Keratinocyte (primary cell): ENCODE data around the gene TCF7L2. TPM values are rescaled to one million over a fixed set of nuclear protein-coding genes. Genes with fewer than 3 reads are reported as not detected.

Source experiments
- DNase-seq: peaks from one replicate; pipeline ENCODE4 v3.0.0-alpha.2; 2011; ENCODE audit warnings: low read depth, missing footprints, low spot score
- FAIRE-seq: peaks from 2 replicates; lab custom pipeline; 2011; peaks lifted over from hg19 to GRCh38; lab: Jason Lieb, UNC
- H2AFZ ChIP-seq: 2 replicates; pipeline ENCODE4 v1.6.0; 2012; ENCODE audit warnings: low read length, control low read depth, inconsistent platforms; ENCODE audit not compliant: control insufficient read depth
- H3K27ac ChIP-seq: 2 replicates; pipeline ENCODE4 v1.5.1; 2011; ENCODE audit warnings: low read length; ENCODE audit not compliant: control insufficient read depth, insufficient read depth
- H3K27me3 ChIP-seq: 3 replicates; pipeline ENCODE4 v1.6.0; 2011; ENCODE audit warnings: low read length; ENCODE audit not compliant: control insufficient read depth, insufficient read depth; ENCODE audit errors: extremely low read depth
- H3K36me3 ChIP-seq, 2 experiments: 2 replicates in 1 of 2; 3 replicates in 1 of 2; pipeline ENCODE4 v1.5.1; 2011; ENCODE audit warnings: low read length in 2 of 2, mild to moderate bottlenecking in 1 of 2; ENCODE audit not compliant: control insufficient read depth in 2 of 2, insufficient read depth in 2 of 2; ENCODE audit errors: extremely low read depth in 1 of 2
- H3K4me1 ChIP-seq: 3 replicates; pipeline ENCODE4 v1.5.1; 2011; ENCODE audit warnings: low read length; ENCODE audit not compliant: control insufficient read depth, insufficient read depth; ENCODE audit errors: extremely low read depth
- H3K4me2 ChIP-seq: 3 replicates; pipeline ENCODE4 v1.6.0; 2011; ENCODE audit warnings: low read depth, low read length; ENCODE audit not compliant: control insufficient read depth, insufficient read depth; ENCODE audit errors: extremely low read depth
- H3K4me3 ChIP-seq, 3 experiments: fragments of 200-600 bp in 1 of 3; sonication (generic) in 1 of 3; 2 replicates in 2 of 3; 3 replicates in 1 of 3; pipeline ENCODE4 v1.5.1; 2011 to 2016; ENCODE audit warnings: low read length in 3 of 3, mild to moderate bottlenecking in 3 of 3, control low read depth in 2 of 3, inconsistent platforms in 1 of 3, low read depth in 1 of 3, mixed read lengths in 1 of 3, mixed run types in 1 of 3, moderate library complexity in 1 of 3; ENCODE audit not compliant: control insufficient read depth in 2 of 3, insufficient read depth in 2 of 3; ENCODE audit errors: extremely low read depth in 1 of 3
- H3K79me2 ChIP-seq: 2 replicates; pipeline ENCODE4 v1.6.0; 2012; ENCODE audit warnings: low read length; ENCODE audit not compliant: control insufficient read depth, insufficient read depth
- H3K9ac ChIP-seq: 3 replicates; pipeline ENCODE4 v1.6.0; 2011; ENCODE audit warnings: low read length; ENCODE audit not compliant: control insufficient read depth, insufficient read depth; ENCODE audit errors: extremely low read depth
- H3K9me1 ChIP-seq: 3 replicates; pipeline ENCODE4 v1.6.0; 2011; ENCODE audit warnings: low read length; ENCODE audit not compliant: control insufficient read depth, insufficient read depth; ENCODE audit errors: extremely low read depth
- H3K9me3 ChIP-seq: 2 replicates; pipeline ENCODE4 v1.5.1; 2012; ENCODE audit warnings: low read depth, low read length; ENCODE audit not compliant: control insufficient read depth
- H4K20me1 ChIP-seq: 3 replicates; pipeline ENCODE4 v1.6.0; 2011; ENCODE audit warnings: low read length; ENCODE audit not compliant: control insufficient read depth, insufficient read depth; ENCODE audit errors: extremely low read depth
- CTCF ChIP-seq, 3 experiments: IDR thresholded peaks in 1 of 3; conservative IDR thresholded peaks in 1 of 3; optimal IDR thresholded peaks in 1 of 3; 2 replicates in 2 of 3; 3 replicates in 1 of 3; pipeline versions ENCODE3 to v1.5.1; 2011; ENCODE audit warnings: low read length in 3 of 3, mild to moderate bottlenecking in 3 of 3, moderate library complexity in 2 of 3, control low read depth in 1 of 3, inconsistent platforms in 1 of 3; ENCODE audit not compliant: insufficient read depth in 2 of 3; ENCODE audit errors: extremely low read depth in 1 of 3
- EZH2 ChIP-seq: IDR thresholded peaks from one replicate; pipeline ENCODE4 v1.6.1; 2012; ENCODE audit warnings: inconsistent platforms, mild to moderate bottlenecking, low read length, moderate library complexity
- dilution Hi-C: fragments of 300-500 bp; cut with MboI; formaldehyde crosslinking; loops from one replicate; pipeline ENCODE4 v1.7.0; 2020; ENCODE audit warnings: low sequenced_read_pairs; ENCODE audit not compliant: extremely low pct_ligation_motif_present
- polyA plus RNA-seq, 5 experiments: library from polyadenylated mRNA; depleted of rRNA in 3 of 5; stranded (reverse) in 3 of 5; stranded (forward) in 1 of 5; unstranded in 1 of 5; fragments of >200 nt; gene quantifications; 1 replicate in 1 of 5; 2 replicates in 3 of 5; 3 replicates in 1 of 5; pipeline versions ENCODE4 v1.2.1 to v1.2.3, GENCODE V29; 2011 to 2012; ENCODE audit warnings: missing spikeins in 2 of 5, low read depth in 1 of 5, low replicate concordance in 1 of 5

The TCF7L2 gene
- polyA plus RNA-seq, 1 donor (not counting 4 experiments of a cell fraction or from before 2014, with no cell fraction given): 2.5 TPM

GRCh38 chr10:113202011-113202410 lies 252.0 kb downstream of the TCF7L2 start:
- Histone ChIP-seq H3K36me3 (no peaks in the 10 kb centered on the region), H3K9me3 (no peaks in the 10 kb centered on the region), H3K9ac (no peak overlapping the region), H2AFZ (no peak overlapping the region), H3K79me2 (no peaks in the 10 kb centered on the region), H3K9me1 (no peaks in the 10 kb centered on the region), H3K4me2 (no peak overlapping the region), H4K20me1 (no peaks in the 10 kb centered on the region), H3K4me3 (no peak overlapping the region), H3K27me3 (no peaks in the 10 kb centered on the region), H3K27ac (no peak overlapping the region), H3K4me1 (no peaks in the 10 kb centered on the region)
- DNase-seq: no peak
- dilution Hi-C loops: no loop called here
- FAIRE-seq: no peak
- TF ChIP-seq CTCF (optimal IDR thresholded peaks at IDR 0.05 in 1 of 3, IDR thresholded peaks at IDR 0.05 in 1 of 3, conservative IDR thresholded peaks at IDR 0.05 in 1 of 3; ENCODE audit: extremely low read depth in 1 of 3, insufficient read depth in 2 of 3, low read length in 3 of 3) (no peak), EZH2 (no peak)

GRCh38 chr10:113207924-113208323 lies 257.9 kb downstream of the TCF7L2 start:
- TF ChIP-seq CTCF (optimal IDR thresholded peaks at IDR 0.05 in 1 of 3, IDR thresholded peaks at IDR 0.05 in 1 of 3, conservative IDR thresholded peaks at IDR 0.05 in 1 of 3; ENCODE audit: extremely low read depth in 1 of 3, insufficient read depth in 2 of 3, low read length in 3 of 3) (no peak), EZH2 (no peak)
- no peaks in the 10 kb centered on the region for H3K79me2 ChIP-seq
- DNase-seq: no peak
- no peak overlapping the region for H3K9ac ChIP-seq
- H3K4me2 ChIP-seq: no peak overlapping the region
- no peaks in the 10 kb centered on the region for H3K27me3 ChIP-seq
- no peaks in the 10 kb centered on the region for H4K20me1 ChIP-seq
- no peak overlapping the region for H3K4me3 ChIP-seq
- H3K4me1 ChIP-seq: no peaks in the 10 kb centered on the region
- H3K9me3 ChIP-seq: no peaks in the 10 kb centered on the region
- H2AFZ ChIP-seq: no peak overlapping the region
- no peaks in the 10 kb centered on the region for H3K9me1 ChIP-seq
- H3K27ac ChIP-seq: no peak overlapping the region
- H3K36me3 ChIP-seq: no peaks in the 10 kb centered on the region
- no peak for FAIRE-seq
- dilution Hi-C loops: no loop called here
